ENCODE measurements around the gene LY86. TPM values are rescaled to one million over a fixed set of nuclear protein-coding genes. Genes with fewer than 3 reads are reported as not detected.

The LY86 gene
- polyA plus RNA-seq, 1 donor from 2014 or later, result not detected

- no peaks in the 10 kb centered on the region for H3K36me3 ChIP-seq (ENCODE audit: insufficient read depth, low read length)
- no peak overlapping the region for H3K9ac ChIP-seq (ENCODE audit: low read length)
- no peaks in the 10 kb centered on the region for H3F3A ChIP-seq (ENCODE audit: insufficient read depth, low read length, poor library complexity, severe bottlenecking)
- H3K27me3 ChIP-seq (ENCODE audit: insufficient read depth, low read depth, low read length), result no peaks in the 10 kb centered on the region
- no peaks in the 10 kb centered on the region for H3K9me3 ChIP-seq (ENCODE audit: low read length)
- H3K27ac ChIP-seq (ENCODE audit: low read length), result no peak overlapping the region
- no peaks in the 10 kb centered on the region for H3K9me2 ChIP-seq (ENCODE audit: insufficient read depth, low read length)
- no peak overlapping the region for H2AFZ ChIP-seq (ENCODE audit: low read depth, low read length)
- H3K4me3 ChIP-seq (ENCODE audit: low read length), result no peak overlapping the region
- no peak overlapping the region for H3K4me2 ChIP-seq (ENCODE audit: low read length)
- H4K20me1 ChIP-seq (ENCODE audit: insufficient read depth), result no peaks in the 10 kb centered on the region
- TF ChIP-seq MXI1 (conservative IDR thresholded peaks at IDR 0.05; ENCODE audit: poor library complexity, severe bottlenecking), result no peak
- no peak for TF ChIP-seq RAD21 (conservative IDR thresholded peaks at IDR 0.05)
- no peak for TF ChIP-seq CTCF (IDR thresholded peaks at IDR 0.05; ENCODE audit: poor library complexity, severe bottlenecking)
- H3K79me2 ChIP-seq (replicated peaks; ENCODE audit: insufficient read depth, low read length), result no peaks in the 10 kb centered on the region
Observed at GRCh38 chr6:6656287-6656686, 67.8 kb downstream of the LY86 start.

- Histone ChIP-seq H3K27me3 (ENCODE audit: insufficient read depth, low read depth, low read length) (no peaks in the 10 kb centered on the region), H3K27ac (ENCODE audit: low read length) (no peak overlapping the region)
Observed at GRCh38 chr6:6657085-6657819, 68.7 kb downstream of the LY86 start.

More at GRCh38 chr6:6657085-6657819, 68.7 kb downstream of the LY86 start:
- no peak overlapping the region for H3K9ac ChIP-seq (ENCODE audit: low read length)
- H4K20me1 ChIP-seq (ENCODE audit: insufficient read depth), result no peaks in the 10 kb centered on the region
- no peak overlapping the region for H2AFZ ChIP-seq (ENCODE audit: low read depth, low read length)
- H3K79me2 ChIP-seq (replicated peaks; ENCODE audit: insufficient read depth, low read length), result no peaks in the 10 kb centered on the region
- no peak overlapping the region for H3K4me3 ChIP-seq (ENCODE audit: low read length)
- H3K9me3 ChIP-seq (ENCODE audit: low read length), result no peaks in the 10 kb centered on the region
- TF ChIP-seq POLR2AphosphoS5 (IDR thresholded peaks at IDR 0.05) (no peak), SMC3 (conservative IDR thresholded peaks at IDR 0.05; ENCODE audit: poor library complexity) (no peak), TAF1 (IDR thresholded peaks at IDR 0.05; ENCODE audit: low read depth) (no peak), CTCF (IDR thresholded peaks at IDR 0.05; ENCODE audit: poor library complexity, severe bottlenecking) (no peak), RAD21 (conservative IDR thresholded peaks at IDR 0.05) (no peak), MXI1 (conservative IDR thresholded peaks at IDR 0.05; ENCODE audit: poor library complexity, severe bottlenecking) (no peak), EZH2 (IDR thresholded peaks at IDR 0.05; ENCODE audit: borderline replicate concordance, insufficient read depth, low read length, poor library complexity, severe bottlenecking) (no peak), EP300 (conservative IDR thresholded peaks at IDR 0.05; ENCODE audit: poor library complexity, severe bottlenecking) (no peak)
- TF ChIP-seq, protein P1, sequence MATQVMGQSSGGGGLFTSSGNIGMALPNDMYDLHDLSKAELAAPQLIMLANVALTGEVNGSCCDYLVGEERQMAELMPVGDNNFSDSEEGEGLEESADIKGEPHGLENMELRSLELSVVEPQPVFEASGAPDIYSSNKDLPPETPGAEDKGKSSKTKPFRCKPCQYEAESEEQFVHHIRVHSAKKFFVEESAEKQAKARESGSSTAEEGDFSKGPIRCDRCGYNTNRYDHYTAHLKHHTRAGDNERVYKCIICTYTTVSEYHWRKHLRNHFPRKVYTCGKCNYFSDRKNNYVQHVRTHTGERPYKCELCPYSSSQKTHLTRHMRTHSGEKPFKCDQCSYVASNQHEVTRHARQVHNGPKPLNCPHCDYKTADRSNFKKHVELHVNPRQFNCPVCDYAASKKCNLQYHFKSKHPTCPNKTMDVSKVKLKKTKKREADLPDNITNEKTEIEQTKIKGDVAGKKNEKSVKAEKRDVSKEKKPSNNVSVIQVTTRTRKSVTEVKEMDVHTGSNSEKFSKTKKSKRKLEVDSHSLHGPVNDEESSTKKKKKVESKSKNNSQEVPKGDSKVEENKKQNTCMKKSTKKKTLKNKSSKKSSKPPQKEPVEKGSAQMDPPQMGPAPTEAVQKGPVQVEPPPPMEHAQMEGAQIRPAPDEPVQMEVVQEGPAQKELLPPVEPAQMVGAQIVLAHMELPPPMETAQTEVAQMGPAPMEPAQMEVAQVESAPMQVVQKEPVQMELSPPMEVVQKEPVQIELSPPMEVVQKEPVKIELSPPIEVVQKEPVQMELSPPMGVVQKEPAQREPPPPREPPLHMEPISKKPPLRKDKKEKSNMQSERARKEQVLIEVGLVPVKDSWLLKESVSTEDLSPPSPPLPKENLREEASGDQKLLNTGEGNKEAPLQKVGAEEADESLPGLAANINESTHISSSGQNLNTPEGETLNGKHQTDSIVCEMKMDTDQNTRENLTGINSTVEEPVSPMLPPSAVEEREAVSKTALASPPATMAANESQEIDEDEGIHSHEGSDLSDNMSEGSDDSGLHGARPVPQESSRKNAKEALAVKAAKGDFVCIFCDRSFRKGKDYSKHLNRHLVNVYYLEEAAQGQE (IDR thresholded peaks at IDR 0.05; ENCODE audit: borderline replicate concordance), result no peak
- H3K36me3 ChIP-seq (ENCODE audit: insufficient read depth, low read length), result no peaks in the 10 kb centered on the region
- no peaks in the 10 kb centered on the region for H3F3A ChIP-seq (ENCODE audit: insufficient read depth, low read length, poor library complexity, severe bottlenecking)
- H3K9me2 ChIP-seq (ENCODE audit: insufficient read depth, low read length), result no peaks in the 10 kb centered on the region
- H3K4me2 ChIP-seq (ENCODE audit: low read length), result no peak overlapping the region

Measured in neural cell (in vitro differentiated cells).